HCT116 (cell line): Measurements from ENCODE around the gene FRMD4B. TPM values are rescaled to one million over a fixed set of nuclear protein-coding genes. Genes with fewer than 3 reads are reported as not detected.

Source experiments
- ATAC-seq: fragments of 200-7000 bp; cut with Tn5 transposase; 2 replicates; pipeline ENCODE4 v1.9.1; 2020; ENCODE audit warnings: mild to moderate bottlenecking, moderate library complexity
- BruUV-seq: library from RNA; stranded (reverse); fragments of 400-500 nt; replicated peaks from 2 replicates; lab custom pipeline; 2021; lab: Mats Ljungman, UMichigan
- CTCF ChIA-PET: fragments of 300-600 bp; sonication (Branson Sonifier 250); formaldehyde crosslinking; loops from one replicate; lab custom pipeline; 2021; ENCODE audit warnings: antibody characterized with exemption; lab: Charles Lee
- POLR2A ChIA-PET: fragments of 300-600, 350-600 bp; sonication (Branson Sonifier 250); formaldehyde crosslinking; loops from one replicate; lab custom pipeline; 2021; ENCODE audit warnings: antibody characterized with exemption; lab: Charles Lee
- RAD21 ChIA-PET, 2 experiments: fragments of 300-600 bp; sonication (Branson Sonifier 250); formaldehyde crosslinking; loops; one replicate each; lab custom pipeline; 2023; ENCODE audit warnings: low total read pairs in 2 of 2; ENCODE audit not compliant: uncharacterized antibody in 2 of 2, unreplicated experiment in 2 of 2, low non-redundant PET in 1 of 2; lab: Charles Lee
- DNase-seq: peaks from one replicate; pipeline ENCODE4 v3.0.0-alpha.2; 2010; ENCODE audit warnings: low read depth, low spot score
- H2AFZ ChIP-seq: fragments of 200-600 bp; shearing (Covaris generic), sonication (generic); 2 replicates; pipeline ENCODE4 v1.6.1; 2017; ENCODE audit warnings: low read depth, mixed run types, mixed read lengths, antibody characterized with exemption, low read length; ENCODE audit not compliant: poor library complexity, severe bottlenecking
- H3K27ac ChIP-seq: 2 replicates; pipeline ENCODE4 v1.5.1; 2012; ENCODE audit warnings: low read depth, low read length
- H3K27me3 ChIP-seq: fragments of 200-600 bp; sonication (generic); 2 replicates; pipeline ENCODE4 v1.6.1; 2016; ENCODE audit warnings: mixed run types, low read length, mixed read lengths; ENCODE audit not compliant: insufficient read depth
- H3K36me3 ChIP-seq, 2 experiments: fragments of 200-500 bp in 1 of 2; fragments of 200-600 bp in 1 of 2; sonication (Bioruptor generic) in 1 of 2; sonication (generic) in 1 of 2; 2 replicates each; pipeline versions ENCODE4 v1.5.1 to v1.6.1; 2014 to 2016; ENCODE audit warnings: low read length in 2 of 2, inconsistent platforms in 1 of 2, mixed read lengths in 1 of 2, mixed run types in 1 of 2; ENCODE audit not compliant: insufficient read depth in 2 of 2, control insufficient read depth in 1 of 2
- H3K4me1 ChIP-seq, 2 experiments: fragments of 200-600 bp in 1 of 2; sonication (generic) in 1 of 2; 2 replicates each; pipeline versions ENCODE4 v1.5.1 to v1.6.1; 2012 to 2017; ENCODE audit warnings: low read length in 2 of 2, inconsistent platforms in 1 of 2, mild to moderate bottlenecking in 1 of 2, mixed read lengths in 1 of 2, mixed run types in 1 of 2, moderate library complexity in 1 of 2; ENCODE audit not compliant: insufficient read depth in 2 of 2, control insufficient read depth in 1 of 2
- H3K4me2 ChIP-seq: fragments of 200-600 bp; sonication (generic); 2 replicates; pipeline ENCODE4 v1.6.1; 2017; ENCODE audit warnings: mixed run types, low read length, mixed read lengths
- H3K4me3 ChIP-seq, 2 experiments: fragments of 200-600 bp in 1 of 2; sonication (generic) in 1 of 2; replicated peaks in 1 of 2; 2 replicates each; pipeline ENCODE4 v1.5.1; 2011 to 2016; ENCODE audit warnings: low read length in 2 of 2, control low read depth in 1 of 2, low read depth in 1 of 2, mild to moderate bottlenecking in 1 of 2, mixed read lengths in 1 of 2, mixed run types in 1 of 2
- H3K79me2 ChIP-seq: fragments of 200-600 bp; sonication (generic); 2 replicates; pipeline ENCODE4 v1.6.1; 2017; ENCODE audit warnings: mild to moderate bottlenecking, mixed run types, low read length, moderate library complexity, mixed read lengths; ENCODE audit not compliant: insufficient read depth
- H3K9ac ChIP-seq: fragments of 200-600 bp; sonication (generic); 2 replicates; pipeline ENCODE4 v1.6.1; 2016; ENCODE audit warnings: low read length, mixed read lengths
- H3K9me2 ChIP-seq: fragments of 200-600 bp; sonication (generic), shearing (Covaris generic); 2 replicates; pipeline ENCODE4 v1.6.1; 2017; ENCODE audit warnings: mixed run types, mild to moderate bottlenecking, moderate library complexity; ENCODE audit not compliant: insufficient read depth
- H3K9me3 ChIP-seq, 2 experiments: fragments of 200-500 bp in 1 of 2; fragments of 200-600 bp in 1 of 2; sonication (Bioruptor generic) in 1 of 2; sonication (generic) in 1 of 2; 2 replicates each; pipeline ENCODE4 v1.6.1; 2014 to 2017; ENCODE audit warnings: low read length in 2 of 2, mixed read lengths in 2 of 2, inconsistent platforms in 1 of 2, low read depth in 1 of 2, mild to moderate bottlenecking in 1 of 2, mixed run types in 1 of 2, moderate library complexity in 1 of 2; ENCODE audit not compliant: control insufficient read depth in 1 of 2, insufficient read depth in 1 of 2
- H4K20me1 ChIP-seq: fragments of 200-600 bp; sonication (generic), shearing (Covaris generic); 2 replicates; pipeline ENCODE4 v1.6.1; 2017; ENCODE audit warnings: mixed run types, mild to moderate bottlenecking, moderate library complexity; ENCODE audit not compliant: insufficient read depth
- CBX3 ChIP-seq: IDR thresholded peaks from 2 replicates; pipeline ENCODE4 v1.6.1; 2012; ENCODE audit warnings: low read depth
- CEBPB ChIP-seq: IDR thresholded peaks from 2 replicates; pipeline ENCODE4 v1.6.1; 2012; ENCODE audit warnings: low read depth
- ELF1 ChIP-seq: IDR thresholded peaks from 2 replicates; pipeline ENCODE4 v1.6.1; 2012; ENCODE audit warnings: low read depth, borderline replicate concordance
- EZH2 ChIP-seq: fragments of 200-600 bp; sonication (generic); IDR thresholded peaks from 2 replicates; pipeline ENCODE4 v1.6.1; 2017; ENCODE audit warnings: antibody characterized with exemption, mixed run types
- FOSL1 ChIP-seq: IDR thresholded peaks from 2 replicates; pipeline ENCODE4 v1.6.1; 2012; ENCODE audit warnings: low read depth
- POLR2AphosphoS5 ChIP-seq: IDR thresholded peaks from 2 replicates; pipeline ENCODE4 v1.6.1; 2011; ENCODE audit warnings: mild to moderate bottlenecking, low read depth, low read length, moderate library complexity
- RAD21 ChIP-seq: IDR thresholded peaks from 2 replicates; pipeline ENCODE4 v1.6.1; 2012; ENCODE audit warnings: low read depth, mild to moderate bottlenecking
- SIN3A ChIP-seq: IDR thresholded peaks from 2 replicates; pipeline ENCODE4 v1.6.1; 2012; ENCODE audit warnings: low read depth
- SP1 ChIP-seq: IDR thresholded peaks from 2 replicates; pipeline ENCODE4 v1.6.1; 2012; ENCODE audit warnings: low read depth
- SRF ChIP-seq: IDR thresholded peaks from 2 replicates; pipeline ENCODE4 v1.6.1; 2012; ENCODE audit warnings: low read depth
- ZFX ChIP-seq: fragments of 450-650 bp; IDR thresholded peaks from 2 replicates; pipeline ENCODE4 v1.6.1; 2017
- ZNF274 ChIP-seq: fragments of 200-500 bp; sonication (Bioruptor generic); IDR thresholded peaks from 2 replicates; pipeline ENCODE4 v1.6.1; 2014; ENCODE audit warnings: mild to moderate bottlenecking, low read depth, low read length, inconsistent platforms
- intact Hi-C: fragments of 100-400 bp; cut with micrococcal nuclease; formaldehyde crosslinking; loops from 2 replicates; pipeline ENCODE4 v1.10.0; 2022
- total RNA-seq: library from RNA; stranded (reverse); gene quantifications from one replicate; pipeline ENCODE4 v1.2.1, GENCODE V29; 2021; ENCODE audit not compliant: unreplicated experiment
- TF ChIP-seq, protein P1 (sequence below): IDR thresholded peaks from 2 replicates; pipeline ENCODE4 v1.6.1; 2012
- TF ChIP-seq, protein P2 (sequence below): IDR thresholded peaks from 2 replicates; pipeline ENCODE4 v1.6.1; 2012
- TF ChIP-seq, protein P3 (sequence below): IDR thresholded peaks from 2 replicates; pipeline ENCODE4 v1.6.1; 2011; ENCODE audit warnings: mild to moderate bottlenecking, low read length, moderate library complexity; ENCODE audit not compliant: insufficient replicate concordance; ENCODE audit errors: extremely low read depth
- TF ChIP-seq, protein P4 (sequence below), 3 experiments: fragments of 200-600 bp in 1 of 3; sonication (generic) in 1 of 3; IDR thresholded peaks in 2 of 3; conservative IDR thresholded peaks in 1 of 3; 2 replicates each; pipeline ENCODE4 v1.5.1; 2012 to 2017; ENCODE audit warnings: low read depth in 2 of 3, low read length in 2 of 3, antibody characterized with exemption in 1 of 3, borderline replicate concordance in 1 of 3, control low read depth in 1 of 3, mild to moderate bottlenecking in 1 of 3, mixed read lengths in 1 of 3, mixed run types in 1 of 3, moderate library complexity in 1 of 3; ENCODE audit not compliant: insufficient read depth in 1 of 3
- TF ChIP-seq, protein P5 (sequence below): IDR thresholded peaks from 2 replicates; pipeline ENCODE4 v1.6.1; 2012; ENCODE audit warnings: low read depth

FRMD4B gene
- total RNA-seq, 1 experiment from 2014 or later: 2.0 TPM

DNA sequence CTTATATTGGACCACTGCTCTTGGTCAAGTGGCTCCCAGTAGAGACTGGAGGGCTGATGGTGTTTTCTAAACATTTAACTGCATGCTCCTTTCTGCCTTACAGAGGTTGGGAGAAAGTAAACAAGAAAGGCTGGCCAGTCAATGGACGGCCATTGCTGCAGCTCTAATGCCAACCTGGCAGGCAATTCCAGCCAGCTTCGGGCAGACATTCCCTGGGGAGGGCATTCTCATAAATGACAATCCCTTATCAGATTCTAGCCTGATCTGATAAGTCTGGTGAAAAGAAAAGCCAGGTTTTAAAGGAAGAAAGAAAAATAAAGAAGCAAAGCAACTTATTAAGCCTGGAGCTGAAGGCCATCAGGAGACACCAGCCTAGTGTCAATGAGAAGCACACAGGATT is 60.7 kb downstream of the FRMD4B start:
- Histone ChIP-seq H4K20me1 (no peaks in the 10 kb centered on the region), H3K4me1 (no peaks in the 10 kb centered on the region), H3K9me3 (no peaks in the 10 kb centered on the region), H2AFZ (no peak overlapping the region), H3K36me3 (no peaks in the 10 kb centered on the region), H3K9me2 (no peaks in the 10 kb centered on the region), H3K27me3 (no peaks in the 10 kb centered on the region), H3K79me2 (no peaks in the 10 kb centered on the region), H3K4me2 (no peak overlapping the region), H3K4me3 (no peak overlapping the region), H3K9ac (no peak overlapping the region), H3K27ac (no peak overlapping the region)
- BruUV-seq: no TSS peak
- ChIA-PET CTCF (interaction anchor here (0.9 kb wide), 1 partner anchor 102 kb away, joined by 4 read pairs; no protein-coding TSS in a partner anchor), RAD21 (interaction anchor here in 1 of 2 experiments (0.6 kb wide), 1 partner anchor 16 kb away, joined by 3 read pairs; no protein-coding TSS in a partner anchor), POLR2A (no interaction called here)
- intact Hi-C loops: loop anchor here (2.0 kb wide), 1 partner anchor 346 kb away; no protein-coding TSS in a partner anchor
- DNase-seq (no peak), ATAC-seq (no peak)
- TF ChIP-seq ZNF274: no peak
- TF ChIP-seq FOSL1: no peak
- TF ChIP-seq, protein P1, sequence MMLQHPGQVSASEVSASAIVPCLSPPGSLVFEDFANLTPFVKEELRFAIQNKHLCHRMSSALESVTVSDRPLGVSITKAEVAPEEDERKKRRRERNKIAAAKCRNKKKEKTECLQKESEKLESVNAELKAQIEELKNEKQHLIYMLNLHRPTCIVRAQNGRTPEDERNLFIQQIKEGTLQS: no peak
- TF ChIP-seq SIN3A: no peak
- TF ChIP-seq ELF1: no peak
- TF ChIP-seq SP1: no peak
- no peak for TF ChIP-seq ZFX
- TF ChIP-seq POLR2AphosphoS5: no peak
- TF ChIP-seq, protein P2, sequence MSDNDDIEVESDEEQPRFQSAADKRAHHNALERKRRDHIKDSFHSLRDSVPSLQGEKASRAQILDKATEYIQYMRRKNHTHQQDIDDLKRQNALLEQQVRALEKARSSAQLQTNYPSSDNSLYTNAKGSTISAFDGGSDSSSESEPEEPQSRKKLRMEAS: no peak
- no peak for TF ChIP-seq RAD21
- TF ChIP-seq, protein P3, sequence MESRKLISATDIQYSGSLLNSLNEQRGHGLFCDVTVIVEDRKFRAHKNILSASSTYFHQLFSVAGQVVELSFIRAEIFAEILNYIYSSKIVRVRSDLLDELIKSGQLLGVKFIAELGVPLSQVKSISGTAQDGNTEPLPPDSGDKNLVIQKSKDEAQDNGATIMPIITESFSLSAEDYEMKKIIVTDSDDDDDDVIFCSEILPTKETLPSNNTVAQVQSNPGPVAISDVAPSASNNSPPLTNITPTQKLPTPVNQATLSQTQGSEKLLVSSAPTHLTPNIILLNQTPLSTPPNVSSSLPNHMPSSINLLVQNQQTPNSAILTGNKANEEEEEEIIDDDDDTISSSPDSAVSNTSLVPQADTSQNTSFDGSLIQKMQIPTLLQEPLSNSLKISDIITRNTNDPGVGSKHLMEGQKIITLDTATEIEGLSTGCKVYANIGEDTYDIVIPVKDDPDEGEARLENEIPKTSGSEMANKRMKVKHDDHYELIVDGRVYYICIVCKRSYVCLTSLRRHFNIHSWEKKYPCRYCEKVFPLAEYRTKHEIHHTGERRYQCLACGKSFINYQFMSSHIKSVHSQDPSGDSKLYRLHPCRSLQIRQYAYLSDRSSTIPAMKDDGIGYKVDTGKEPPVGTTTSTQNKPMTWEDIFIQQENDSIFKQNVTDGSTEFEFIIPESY: no peak
- TF ChIP-seq SRF: no peak
- no peak for TF ChIP-seq EZH2
- no peak for TF ChIP-seq CBX3
- TF ChIP-seq, protein P4, sequence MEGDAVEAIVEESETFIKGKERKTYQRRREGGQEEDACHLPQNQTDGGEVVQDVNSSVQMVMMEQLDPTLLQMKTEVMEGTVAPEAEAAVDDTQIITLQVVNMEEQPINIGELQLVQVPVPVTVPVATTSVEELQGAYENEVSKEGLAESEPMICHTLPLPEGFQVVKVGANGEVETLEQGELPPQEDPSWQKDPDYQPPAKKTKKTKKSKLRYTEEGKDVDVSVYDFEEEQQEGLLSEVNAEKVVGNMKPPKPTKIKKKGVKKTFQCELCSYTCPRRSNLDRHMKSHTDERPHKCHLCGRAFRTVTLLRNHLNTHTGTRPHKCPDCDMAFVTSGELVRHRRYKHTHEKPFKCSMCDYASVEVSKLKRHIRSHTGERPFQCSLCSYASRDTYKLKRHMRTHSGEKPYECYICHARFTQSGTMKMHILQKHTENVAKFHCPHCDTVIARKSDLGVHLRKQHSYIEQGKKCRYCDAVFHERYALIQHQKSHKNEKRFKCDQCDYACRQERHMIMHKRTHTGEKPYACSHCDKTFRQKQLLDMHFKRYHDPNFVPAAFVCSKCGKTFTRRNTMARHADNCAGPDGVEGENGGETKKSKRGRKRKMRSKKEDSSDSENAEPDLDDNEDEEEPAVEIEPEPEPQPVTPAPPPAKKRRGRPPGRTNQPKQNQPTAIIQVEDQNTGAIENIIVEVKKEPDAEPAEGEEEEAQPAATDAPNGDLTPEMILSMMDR (IDR thresholded peaks at IDR 0.05 in 2 of 3, conservative IDR thresholded peaks at IDR 0.05 in 1 of 3; ENCODE audit: borderline replicate concordance in 1 of 3, insufficient read depth in 1 of 3, low read depth in 2 of 3, low read length in 2 of 3): no peak
- TF ChIP-seq, protein P5, sequence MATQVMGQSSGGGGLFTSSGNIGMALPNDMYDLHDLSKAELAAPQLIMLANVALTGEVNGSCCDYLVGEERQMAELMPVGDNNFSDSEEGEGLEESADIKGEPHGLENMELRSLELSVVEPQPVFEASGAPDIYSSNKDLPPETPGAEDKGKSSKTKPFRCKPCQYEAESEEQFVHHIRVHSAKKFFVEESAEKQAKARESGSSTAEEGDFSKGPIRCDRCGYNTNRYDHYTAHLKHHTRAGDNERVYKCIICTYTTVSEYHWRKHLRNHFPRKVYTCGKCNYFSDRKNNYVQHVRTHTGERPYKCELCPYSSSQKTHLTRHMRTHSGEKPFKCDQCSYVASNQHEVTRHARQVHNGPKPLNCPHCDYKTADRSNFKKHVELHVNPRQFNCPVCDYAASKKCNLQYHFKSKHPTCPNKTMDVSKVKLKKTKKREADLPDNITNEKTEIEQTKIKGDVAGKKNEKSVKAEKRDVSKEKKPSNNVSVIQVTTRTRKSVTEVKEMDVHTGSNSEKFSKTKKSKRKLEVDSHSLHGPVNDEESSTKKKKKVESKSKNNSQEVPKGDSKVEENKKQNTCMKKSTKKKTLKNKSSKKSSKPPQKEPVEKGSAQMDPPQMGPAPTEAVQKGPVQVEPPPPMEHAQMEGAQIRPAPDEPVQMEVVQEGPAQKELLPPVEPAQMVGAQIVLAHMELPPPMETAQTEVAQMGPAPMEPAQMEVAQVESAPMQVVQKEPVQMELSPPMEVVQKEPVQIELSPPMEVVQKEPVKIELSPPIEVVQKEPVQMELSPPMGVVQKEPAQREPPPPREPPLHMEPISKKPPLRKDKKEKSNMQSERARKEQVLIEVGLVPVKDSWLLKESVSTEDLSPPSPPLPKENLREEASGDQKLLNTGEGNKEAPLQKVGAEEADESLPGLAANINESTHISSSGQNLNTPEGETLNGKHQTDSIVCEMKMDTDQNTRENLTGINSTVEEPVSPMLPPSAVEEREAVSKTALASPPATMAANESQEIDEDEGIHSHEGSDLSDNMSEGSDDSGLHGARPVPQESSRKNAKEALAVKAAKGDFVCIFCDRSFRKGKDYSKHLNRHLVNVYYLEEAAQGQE: no peak
- no peak for TF ChIP-seq CEBPB
